HG03280 (cell line): ENCODE data around the gene NEK4.
"Not testable (repeated sequence)": the region's sequence is repeated elsewhere in the genome, so short reads cannot be mapped to it uniquely, and the experiment has no call there.

Source experiments
- ATAC-seq: cut with Tn5 transposase; IDR thresholded peaks from one replicate; pipeline ENCODE4 v1.9.1; 2021; ENCODE audit warnings: mild to moderate bottlenecking, moderate library complexity; ENCODE audit not compliant: unreplicated experiment

The NEK4 gene

GRCh38 chr3:52779837-52780585 is 9.3 kb upstream of the NEK4 start:
- ATAC-seq: no peak

GRCh38 chr3:52779011-52779836 is 8.5 kb upstream of the NEK4 start:
- no peak for ATAC-seq

GRCh38 chr3:52777959-52778805 is 7.4 kb upstream of the NEK4 start:
- no peak for ATAC-seq

GRCh38 chr3:52777127-52777958 is 6.6 kb upstream of the NEK4 start, which contains the start of gene ITIH1:
Gene ITIH1, plus strand, starts transcription at chr3:52777599. Its CDS starts 17 bp downstream, at chr3:52777616.
- ATAC-seq: no peak

- not testable (repeated sequence) for ATAC-seq
Measured at GRCh38 chr3:52776486-52776885, 5.7 kb upstream of the NEK4 start.

- no peak for ATAC-seq
Measured at GRCh38 chr3:52775877-52776276, 5.1 kb upstream of the NEK4 start.

GRCh38 chr3:52774901-52775864 is 4.4 kb upstream of the NEK4 start:
- ATAC-seq: no peak

- no peak for ATAC-seq
Measured at GRCh38 chr3:52774066-52774713, 3.5 kb upstream of the NEK4 start.

GRCh38 chr3:52773361-52774065 is 2.8 kb upstream of the NEK4 start:
- ATAC-seq: no peak

- ATAC-seq: no peak
Measured at GRCh38 chr3:52771702-52772101, 962 bp upstream of the NEK4 start.

GRCh38 chr3:52771334-52771681 is 568 bp upstream of the NEK4 start:
- no peak for ATAC-seq

- no peak for ATAC-seq
Measured at GRCh38 chr3:52769786-52770455, 819 bp downstream of the NEK4 start.

GRCh38 chr3:52763466-52763865 is 7.3 kb downstream of the NEK4 start:
- no peak for ATAC-seq

GRCh38 chr3:52756141-52756540 is 14.6 kb downstream of the NEK4 start:
- no peak for ATAC-seq

GRCh38 chr3:52754373-52754772 is 16.4 kb downstream of the NEK4 start:
- ATAC-seq: no peak

GRCh38 chr3:52752045-52752660 is 18.6 kb downstream of the NEK4 start:
- ATAC-seq: no peak

GRCh38 chr3:52743721-52744120 is 27.0 kb downstream of the NEK4 start:
- no peak for ATAC-seq
